NCI-H748 (cell line): ENCODE measurements around the gene GUK1.

Experiments
- DNase-seq: peaks from one replicate; lab custom pipeline; 2025; ENCODE audit not compliant: unreplicated experiment; lab: John Stamatoyannopoulos, UW

The GUK1 gene

GRCh38 chr1:228125185-228125584, 14.9 kb upstream of the GUK1 start:
- DNase-seq: no peak

- DNase-seq: no peak
These were observed 8.3 kb upstream of the GUK1 start for GRCh38 chr1:228131766-228132165.

GRCh38 chr1:228134591-228134990, 5.5 kb upstream of the GUK1 start:
- no peak for DNase-seq

- no peak for DNase-seq
These were observed 3.2 kb upstream of the GUK1 start for GRCh38 chr1:228136901-228137300.

- no peak for DNase-seq
These were observed 611 bp upstream of the GUK1 start for GRCh38 chr1:228139406-228139930.

- no peak for DNase-seq
These were observed 696 bp downstream of the GUK1 start for GRCh38 chr1:228140724-228141225.

GRCh38 chr1:228141226-228142044, 1.4 kb downstream of the GUK1 start:
- DNase-seq: no peak

GRCh38 chr1:228142155-228142691, 2.1 kb downstream of the GUK1 start:
- no peak for DNase-seq

- DNase-seq: no peak
These were observed 2.6 kb downstream of the GUK1 start for GRCh38 chr1:228142701-228143136.

GRCh38 chr1:228143480-228144192, 3.6 kb downstream of the GUK1 start:
- no peak for DNase-seq

GRCh38 chr1:228144193-228144992, 4.3 kb downstream of the GUK1 start:
- DNase-seq: no peak

- DNase-seq: no peak
These were observed 4.9 kb downstream of the GUK1 start for GRCh38 chr1:228144993-228145343.

- DNase-seq: no peak
These were observed 5.7 kb downstream of the GUK1 start for GRCh38 chr1:228145463-228146416.

GRCh38 chr1:228146417-228147150, 6.5 kb downstream of the GUK1 start:
- DNase-seq: no peak

- no peak for DNase-seq
These were observed 7.1 kb downstream of the GUK1 start for GRCh38 chr1:228147151-228147693.

- DNase-seq: no peak
These were observed 7.7 kb downstream of the GUK1 start for GRCh38 chr1:228147768-228148167.

- no peak for DNase-seq
These were observed 8.2 kb downstream of the GUK1 start for GRCh38 chr1:228148196-228148861.

- no peak for DNase-seq
These were observed 8.9 kb downstream of the GUK1 start for GRCh38 chr1:228148935-228149405.
